Duodenal mucosa (tissue), 2 donors: ENCODE measurements around the gene VPS8.

Experiments
- H3K27ac ChIP-seq: one replicate; pipeline ENCODE4 v1.7.0; 2013; ENCODE audit warnings: low read depth, low read length
- H3K27me3 ChIP-seq, 2 donors: one replicate each; pipeline ENCODE4 v1.7.0; 2013; ENCODE audit warnings: low read length in 2 of 2, control low read depth in 1 of 2; ENCODE audit not compliant: insufficient read depth in 2 of 2, control insufficient read depth in 1 of 2
- H3K36me3 ChIP-seq, 2 donors: one replicate each; pipeline ENCODE4 v1.7.0; 2013; ENCODE audit warnings: low read length in 2 of 2, control low read depth in 1 of 2; ENCODE audit not compliant: insufficient read depth in 2 of 2, control insufficient read depth in 1 of 2
- H3K4me1 ChIP-seq, 2 donors: one replicate each; pipeline ENCODE4 v1.7.0; 2013; ENCODE audit warnings: low read length in 2 of 2, control low read depth in 1 of 2; ENCODE audit not compliant: insufficient read depth in 2 of 2, control insufficient read depth in 1 of 2
- H3K4me3 ChIP-seq, 2 donors: one replicate each; pipeline ENCODE4 v1.7.0; 2013; ENCODE audit warnings: low read length in 2 of 2, low read depth in 1 of 2
- H3K9ac ChIP-seq, 2 donors: one replicate each; pipeline ENCODE4 v1.7.0; 2013; ENCODE audit warnings: low read length in 2 of 2, low read depth in 1 of 2
- H3K9me3 ChIP-seq, 2 donors: one replicate each; pipeline ENCODE4 v1.7.0; 2013; ENCODE audit warnings: low read length in 2 of 2, control low read depth in 1 of 2; ENCODE audit not compliant: control insufficient read depth in 1 of 2

VPS8 gene

DNA sequence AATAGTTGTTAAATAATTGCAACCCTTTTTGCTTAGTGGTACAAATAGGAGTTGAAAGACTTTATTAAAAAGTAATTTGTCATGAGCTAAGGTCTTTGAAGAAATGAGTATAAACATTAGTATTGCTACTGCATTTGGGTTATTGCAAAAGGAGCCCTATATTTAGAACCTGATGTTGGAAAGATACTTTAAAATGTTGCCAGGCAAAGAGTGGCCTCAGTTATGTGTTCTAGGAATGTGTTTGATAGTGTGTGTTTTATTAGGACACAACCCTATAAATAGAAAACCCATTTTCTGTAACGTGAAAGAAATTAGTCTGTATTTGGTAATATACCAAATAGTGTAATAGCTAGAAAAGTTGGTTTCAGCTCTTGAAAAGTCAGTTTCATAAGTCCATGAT is 10.7 kb downstream of the VPS8 start:
- Histone ChIP-seq H3K9me3 (no peaks in the 10 kb centered on the region), H3K27me3 (no peaks in the 10 kb centered on the region), H3K36me3 (peaks cover 0 to 3% of the 10 kb centered on the region in 2 donors), H3K4me1 (no peaks in the 10 kb centered on the region), H3K9ac (no peak overlapping the region), H3K4me3 (no peak overlapping the region), H3K27ac (no peak overlapping the region)

- no peaks in the 10 kb centered on the region for H3K9me3 ChIP-seq
- H3K4me3 ChIP-seq, result no peak overlapping the region
- H3K27me3 ChIP-seq, result no peaks in the 10 kb centered on the region
- no peak overlapping the region for H3K9ac ChIP-seq
- no peaks in the 10 kb centered on the region for H3K4me1 ChIP-seq
- H3K36me3 ChIP-seq, result peaks cover 0 to 12% of the 10 kb centered on the region in 2 donors
- no peak overlapping the region for H3K27ac ChIP-seq
Measured at GRCh38 chr3:184823990-184824389, 12.0 kb downstream of the VPS8 start.

DNA sequence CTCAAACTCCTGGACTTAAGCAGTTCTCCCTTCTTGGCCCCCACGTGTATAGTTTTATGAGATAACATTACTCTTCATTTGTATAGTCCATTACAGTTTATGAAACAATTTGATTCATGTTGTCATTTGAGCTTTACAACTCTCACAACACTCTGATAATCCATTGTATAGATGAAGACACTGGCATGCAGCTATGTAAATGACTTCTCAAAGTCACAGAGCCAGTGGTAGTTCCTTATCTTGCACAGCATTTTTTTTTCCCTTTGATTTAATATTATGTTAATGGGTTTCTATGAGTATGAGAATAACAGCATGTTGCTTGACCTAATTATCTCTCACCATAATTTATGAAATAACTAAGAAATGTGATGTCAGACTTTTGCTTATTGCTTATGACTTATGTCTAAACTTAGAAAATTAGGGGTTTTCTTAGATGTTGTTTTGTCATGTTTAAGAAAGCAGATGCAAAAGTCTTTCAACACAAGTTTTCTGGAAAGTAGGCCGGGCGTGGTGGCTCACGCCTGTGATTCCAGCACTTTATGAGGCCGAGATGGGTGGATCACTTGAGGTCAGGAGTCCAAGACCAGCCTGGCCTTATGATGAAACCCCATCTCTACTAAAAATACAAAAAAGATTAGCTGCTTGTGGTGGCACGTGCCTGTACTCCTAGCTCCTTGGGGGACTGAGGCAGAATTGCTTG is 13.3 kb downstream of the VPS8 start:
- no peak overlapping the region for H3K27ac ChIP-seq
- H3K27me3 ChIP-seq, result no peaks in the 10 kb centered on the region
- H3K4me1 ChIP-seq, result no peaks in the 10 kb centered on the region
- peaks cover 0 to 15% of the 10 kb centered on the region in 2 donors for H3K36me3 ChIP-seq
- H3K9ac ChIP-seq, result no peak overlapping the region
- H3K9me3 ChIP-seq, result no peaks in the 10 kb centered on the region
- no peak overlapping the region for H3K4me3 ChIP-seq

- Histone ChIP-seq H3K36me3 (peaks cover 6 to 23% of the 10 kb centered on the region in 2 donors), H3K27me3 (no peaks in the 10 kb centered on the region), H3K4me1 (no peaks in the 10 kb centered on the region), H3K4me3 (no peak overlapping the region), H3K9ac (no peak overlapping the region), H3K9me3 (no peaks in the 10 kb centered on the region), H3K27ac (no peak overlapping the region)
Measured at GRCh38 chr3:184827572-184827971, 15.6 kb downstream of the VPS8 start.

DNA sequence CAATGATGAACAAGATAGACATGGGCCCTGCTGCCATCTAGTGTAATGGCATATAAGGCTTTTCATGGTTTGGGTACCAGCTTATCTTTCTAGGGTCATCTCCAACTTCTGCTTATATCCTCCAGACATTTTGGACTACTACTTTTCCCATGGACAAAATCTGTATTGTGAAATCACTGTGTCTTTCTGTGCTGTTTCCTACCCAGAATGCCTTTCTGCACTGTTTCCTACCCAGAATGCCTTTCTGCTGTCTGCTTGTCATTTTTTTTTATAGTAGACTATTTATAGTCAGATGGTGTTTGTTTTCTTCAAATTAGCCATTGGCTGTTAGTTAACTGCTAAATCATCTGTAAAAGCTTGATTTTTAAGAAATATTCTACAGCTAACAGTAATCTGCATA is 20.1 kb downstream of the VPS8 start:
- Histone ChIP-seq H3K27ac (no peak overlapping the region), H3K9ac (no peak overlapping the region), H3K9me3 (no peaks in the 10 kb centered on the region), H3K4me3 (no peak overlapping the region), H3K27me3 (no peaks in the 10 kb centered on the region), H3K36me3 (peaks cover 25 to 44% of the 10 kb centered on the region in 2 donors), H3K4me1 (no peaks in the 10 kb centered on the region)

GRCh38 chr3:184832903-184833302 is 20.9 kb downstream of the VPS8 start:
- Histone ChIP-seq H3K9ac (no peak overlapping the region), H3K4me3 (no peak overlapping the region), H3K4me1 (no peaks in the 10 kb centered on the region), H3K36me3 (peaks cover 31 to 48% of the 10 kb centered on the region in 2 donors), H3K27me3 (no peaks in the 10 kb centered on the region), H3K9me3 (no peaks in the 10 kb centered on the region), H3K27ac (no peak overlapping the region)

- H3K36me3 ChIP-seq, result peaks cover 36% of the 10 kb centered on the region in 2 donors
- no peaks in the 10 kb centered on the region for H3K9me3 ChIP-seq
Measured at GRCh38 chr3:184836090-184836822, 24.3 kb downstream of the VPS8 start.

GRCh38 chr3:184842433-184842832 is 30.5 kb downstream of the VPS8 start:
- Histone ChIP-seq H3K9me3 (no peaks in the 10 kb centered on the region), H3K4me3 (no peak overlapping the region), H3K36me3 (peaks cover 7% of the 10 kb centered on the region in 2 donors), H3K27me3 (no peaks in the 10 kb centered on the region), H3K27ac (no peak overlapping the region), H3K9ac (no peak overlapping the region), H3K4me1 (no peaks in the 10 kb centered on the region)

More at GRCh38 chr3:184836090-184836822, 24.3 kb downstream of the VPS8 start:
- no peaks in the 10 kb centered on the region for H3K4me1 ChIP-seq
- no peak overlapping the region for H3K4me3 ChIP-seq
- H3K9ac ChIP-seq, result no peak overlapping the region
- no peak overlapping the region for H3K27ac ChIP-seq
- H3K27me3 ChIP-seq, result no peaks in the 10 kb centered on the region

GRCh38 chr3:184845819-184846218 is 33.9 kb downstream of the VPS8 start:
- Histone ChIP-seq H3K4me3 (no peak overlapping the region), H3K4me1 (no peaks in the 10 kb centered on the region)

GRCh38 chr3:184846496-184846895 is 34.5 kb downstream of the VPS8 start:
- H3K27ac ChIP-seq, result no peak overlapping the region
- H3K27me3 ChIP-seq, result no peaks in the 10 kb centered on the region
- H3K9ac ChIP-seq, result no peak overlapping the region
- no peak overlapping the region for H3K4me3 ChIP-seq
- H3K9me3 ChIP-seq, result no peaks in the 10 kb centered on the region
- H3K4me1 ChIP-seq, result no peaks in the 10 kb centered on the region
- H3K36me3 ChIP-seq, result peaks cover 2 to 11% of the 10 kb centered on the region in 2 donors

More at GRCh38 chr3:184845819-184846218, 33.9 kb downstream of the VPS8 start:
- H3K9ac ChIP-seq, result no peak overlapping the region
- no peak overlapping the region for H3K27ac ChIP-seq
- no peaks in the 10 kb centered on the region for H3K27me3 ChIP-seq
- H3K9me3 ChIP-seq, result no peaks in the 10 kb centered on the region
- peaks cover 2 to 5% of the 10 kb centered on the region in 2 donors for H3K36me3 ChIP-seq
